GM12891 (cell line): Measurements from ENCODE around the gene CACYBP.

Source experiments
- PAX5 ChIP-seq: IDR thresholded peaks from 2 replicates; pipeline ENCODE4 v1.6.1; 2011; ENCODE audit warnings: low read length, moderate library complexity, mild to moderate bottlenecking; ENCODE audit not compliant: insufficient read depth, severe bottlenecking
- POLR2A ChIP-seq: IDR thresholded peaks from 2 replicates; pipeline ENCODE4 v1.6.1; 2011; ENCODE audit warnings: low read depth, low read length, control low read depth
- TAF1 ChIP-seq: IDR thresholded peaks from 2 replicates; pipeline ENCODE4 v1.6.1; 2011; ENCODE audit warnings: low read depth, low read length, control low read depth

DNA sequence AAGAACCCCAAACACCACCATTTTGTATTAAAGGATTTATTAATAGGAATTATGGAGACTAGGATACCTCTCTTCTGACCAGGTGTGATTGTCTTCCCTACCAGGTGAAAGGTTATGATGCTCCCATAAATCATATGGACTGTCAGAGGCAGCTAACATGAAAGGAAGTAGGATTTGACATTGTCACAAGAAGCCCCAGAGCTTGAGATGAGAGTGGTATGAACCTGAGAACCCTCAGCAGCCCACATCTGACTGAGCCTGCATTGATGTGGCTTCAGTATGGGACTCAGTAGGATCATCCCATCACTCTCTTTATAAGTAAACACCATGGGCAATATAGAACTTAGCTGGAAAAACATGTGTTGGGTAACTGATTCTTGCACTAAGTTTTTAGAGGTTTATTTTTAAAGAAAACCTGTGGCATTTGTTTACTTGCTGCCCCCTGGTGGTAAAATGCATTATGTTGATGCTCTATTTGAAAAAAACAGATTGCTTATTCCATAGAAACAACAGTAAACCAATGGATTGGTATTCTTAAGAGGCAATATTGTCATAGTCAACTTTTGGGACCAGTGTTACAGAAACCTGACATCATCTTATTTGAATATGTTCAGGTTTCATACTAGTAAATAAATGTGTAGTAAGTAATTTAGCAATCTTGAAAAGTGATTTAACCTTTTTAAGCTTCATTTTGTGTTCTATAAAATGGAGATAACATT lies 16.6 kb upstream of the CACYBP start:
- TF ChIP-seq PAX5 (no peak), POLR2A (no peak), TAF1 (no peak)
